Pancreas (tissue), 10 donors: ENCODE measurements around the gene ACOX3. TPM values are rescaled to one million over a fixed set of nuclear protein-coding genes. Genes with fewer than 3 reads are reported as not detected.
"Not testable (repeated sequence)": the region's sequence is repeated elsewhere in the genome, so short reads cannot be mapped to it uniquely, and the experiment has no call there.

ENCODE experiments used
- ATAC-seq, 4 donors: fragments of 200-7000 bp; cut with Tn5 transposase; one replicate each; pipeline versions ENCODE4 v1.8.0 to v1.9.1; 2020; ENCODE audit warnings: mild to moderate bottlenecking in 4 of 4, moderate library complexity in 4 of 4
- DNase-seq, 6 donors: peaks; one replicate each; pipeline ENCODE4 v3.0.0-alpha.2; 2020
- FAIRE-seq: peaks from 2 replicates; lab custom pipeline; 2012; peaks lifted over from hg19 to GRCh38; lab: Jason Lieb, UNC
- H3K27ac ChIP-seq, 4 donors: fragments of 200-600 bp; sonication (generic); 1 replicate in 3 of 4; 2 replicates in 1 of 4; pipeline versions ENCODE4 v1.5.0 to v1.8.0; 2020
- H3K27me3 ChIP-seq, 4 donors: fragments of 200-600 bp; one replicate each; pipeline ENCODE4 v1.8.0; 2021
- H3K36me3 ChIP-seq, 3 donors: fragments of 200-600 bp; sonication (generic) in 1 of 3; one replicate each; pipeline versions ENCODE4 v1.5.0 to v1.8.0; 2020 to 2021
- H3K4me1 ChIP-seq, 3 donors: fragments of 200-600 bp; one replicate each; pipeline ENCODE4 v1.8.0; 2021
- H3K4me3 ChIP-seq, 4 donors: fragments of 200-600 bp; sonication (generic) in 2 of 4; one replicate each; pipeline versions ENCODE4 v1.5.0 to v1.8.0; 2020 to 2021
- H3K9me3 ChIP-seq, 4 donors: fragments of 200-600 bp; one replicate each; pipeline ENCODE4 v1.8.0; 2021
- WGBS, 2 donors: extraction: QIAGEN DNeasy Blood & Tissue Kit; methylation state at CpG; one replicate each; pipeline ENCODE4 v1.1.7; 2013; 5-methylcytosine and 5-hydroxymethylcytosine counted together
- intact Hi-C, 3 donors: fragments of 100-400 bp; cut with DNase I; formaldehyde crosslinking; loops; one replicate each; pipeline versions ENCODE4 v1.11.1 to v1.14.2; 2022
- polyA plus RNA-seq, 2 donors: library from polyadenylated mRNA; stranded (reverse); fragments of 200-250 nt; gene quantifications; one replicate each; pipeline ENCODE4 v1.2.3, GENCODE V29; 2013
- total RNA-seq, 6 donors: library from RNA; stranded (reverse); fragmentation: NEBNext Ultra II Directional in 4 of 6; extraction: Animal tissue kit (Norgen Biotek cat#: 25700) in 4 of 6; gene quantifications; one replicate each; pipeline versions ENCODE4 v1.2.1 to v1.2.4, GENCODE V29; 2021 to 2023
- TF ChIP-seq, protein P1 (sequence below), 4 donors: fragments of 200-600 bp; sonication (generic) in 3 of 4; IDR thresholded peaks; one replicate each; pipeline versions ENCODE4 v1.5.0 to v1.8.0; 2021; ENCODE audit warnings: antibody characterized with exemption in 4 of 4
- donor health status: healthy with polysubstance abuse.
- donor health status: DM: no; HTN: no; CAD: no; lungs with moderate emphysema.
- donor health status: DM: no; HTN: no; CAD: no.
- donor health status: control.
- donor health status: control.
- donor health status: Bipolar disorder and iron deficiency.
- donor health status: DM: yes; HTN: yes; CAD: no.
- donor health status: DM: no; HTN: no; CAD: no.
- donor health status: DM: no; HTN: no; CAD: no.
- donor health status: DM: yes; HTN: yes; CAD: no.

ACOX3 gene
- total and polyA plus RNA-seq, 8 donors, result 16.1 to 24.8 (median 18.6) TPM

DNA sequence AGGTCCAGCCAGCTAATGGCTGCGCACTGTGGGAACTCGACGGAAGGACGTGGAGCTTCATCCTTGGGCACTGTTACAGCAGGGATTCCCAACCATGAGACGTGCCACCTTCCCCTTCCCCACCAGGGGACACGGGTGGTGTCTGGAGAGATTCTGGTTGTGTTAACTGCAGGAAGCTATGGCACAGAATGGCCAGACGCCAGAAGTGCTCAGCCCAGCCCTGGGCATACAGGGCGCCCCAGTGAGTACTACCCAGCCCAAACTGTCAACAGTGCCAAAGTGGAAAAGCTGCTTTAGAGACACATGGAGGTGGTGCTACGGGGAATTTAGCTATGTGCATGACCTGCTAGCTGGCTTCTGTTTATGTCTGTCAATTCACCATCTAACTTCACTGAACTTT, 32.8 kb downstream of the ACOX3 start:
- TF ChIP-seq, protein P1, sequence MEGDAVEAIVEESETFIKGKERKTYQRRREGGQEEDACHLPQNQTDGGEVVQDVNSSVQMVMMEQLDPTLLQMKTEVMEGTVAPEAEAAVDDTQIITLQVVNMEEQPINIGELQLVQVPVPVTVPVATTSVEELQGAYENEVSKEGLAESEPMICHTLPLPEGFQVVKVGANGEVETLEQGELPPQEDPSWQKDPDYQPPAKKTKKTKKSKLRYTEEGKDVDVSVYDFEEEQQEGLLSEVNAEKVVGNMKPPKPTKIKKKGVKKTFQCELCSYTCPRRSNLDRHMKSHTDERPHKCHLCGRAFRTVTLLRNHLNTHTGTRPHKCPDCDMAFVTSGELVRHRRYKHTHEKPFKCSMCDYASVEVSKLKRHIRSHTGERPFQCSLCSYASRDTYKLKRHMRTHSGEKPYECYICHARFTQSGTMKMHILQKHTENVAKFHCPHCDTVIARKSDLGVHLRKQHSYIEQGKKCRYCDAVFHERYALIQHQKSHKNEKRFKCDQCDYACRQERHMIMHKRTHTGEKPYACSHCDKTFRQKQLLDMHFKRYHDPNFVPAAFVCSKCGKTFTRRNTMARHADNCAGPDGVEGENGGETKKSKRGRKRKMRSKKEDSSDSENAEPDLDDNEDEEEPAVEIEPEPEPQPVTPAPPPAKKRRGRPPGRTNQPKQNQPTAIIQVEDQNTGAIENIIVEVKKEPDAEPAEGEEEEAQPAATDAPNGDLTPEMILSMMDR (IDR thresholded peaks at IDR 0.05), result no peak
- Histone ChIP-seq H3K27ac (no peak overlapping the region), H3K4me3 (no peak overlapping the region), H3K36me3 (peaks cover 0 to 19% (median 3%) of the 10 kb centered on the region in 3 donors), H3K9me3 (no peaks in the 10 kb centered on the region), H3K27me3 (no peaks in the 10 kb centered on the region), H3K4me1 (no peaks in the 10 kb centered on the region)
- DNase-seq, result no peak
- ATAC-seq, result peak in 1 of 4 donors; percentile 17
- intact Hi-C loops, result loop anchor here in 2 of 3 donors (5.0 kb wide), 1 partner anchor 165 kb away; no protein-coding TSS in a partner anchor
- WGBS, 2 donors, result 95 to 96% methylated on average over 9 of the region's 9 CpGs
- FAIRE-seq, result no peak

DNA sequence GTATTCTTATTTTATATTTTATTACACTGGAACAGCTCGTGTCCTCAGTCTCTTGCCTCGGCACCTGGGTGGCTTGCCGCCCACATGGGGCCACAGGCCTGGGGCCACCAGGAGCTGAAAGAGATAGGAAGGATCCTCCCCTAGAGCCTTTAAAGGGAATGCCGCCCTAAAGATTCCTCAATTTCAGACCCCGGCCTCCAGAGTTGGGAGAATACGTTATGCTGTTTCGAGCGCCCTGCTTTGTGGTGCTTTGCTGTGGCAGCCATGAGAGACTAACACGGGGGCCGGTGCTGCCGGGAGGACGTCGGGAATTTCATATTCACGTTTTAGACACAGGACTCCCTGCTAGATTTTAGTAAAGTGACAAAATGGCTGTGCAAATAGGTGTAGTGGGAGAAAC, 33.2 kb downstream of the ACOX3 start:
- no peaks in the 10 kb centered on the region for H3K9me3 ChIP-seq
- ATAC-seq (no peak), FAIRE-seq (no peak), DNase-seq (no peak)
- TF ChIP-seq, protein P1 (IDR thresholded peaks at IDR 0.05), result no peak
- 97 to 99% methylated on average over 14 of the region's 14 CpGs for WGBS, 2 donors
- H3K4me3 ChIP-seq, result no peak overlapping the region
- H3K27ac ChIP-seq, result no peak overlapping the region
- no peaks in the 10 kb centered on the region for H3K27me3 ChIP-seq
- H3K4me1 ChIP-seq, result no peaks in the 10 kb centered on the region
- peaks cover 0 to 19% (median 3%) of the 10 kb centered on the region in 3 donors for H3K36me3 ChIP-seq
- intact Hi-C loops, result loop anchor here in 2 of 3 donors (5.0 kb wide), 1 partner anchor 165 kb away; no protein-coding TSS in a partner anchor

DNA sequence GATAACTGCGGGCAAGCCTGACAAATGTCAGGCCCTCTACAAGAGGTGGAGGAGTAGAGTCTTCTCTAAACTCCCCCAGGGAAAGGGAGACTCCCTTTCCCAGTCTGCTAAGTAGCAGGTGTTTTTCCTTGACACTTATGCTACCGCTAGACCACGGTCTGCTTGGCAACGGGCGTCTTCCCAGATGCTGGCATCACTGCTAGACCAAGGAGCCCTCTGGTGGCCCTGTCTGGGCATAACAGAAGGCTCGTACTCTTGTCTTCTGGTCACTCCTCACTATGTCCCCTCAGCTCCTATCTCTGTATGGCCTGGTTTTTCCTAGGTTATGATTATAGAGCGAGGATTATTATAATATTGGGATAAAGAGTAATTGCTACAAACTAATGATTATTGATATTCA, 33.6 kb downstream of the ACOX3 start:
- not testable (repeated sequence) for H3K27ac ChIP-seq, H3K4me1 ChIP-seq, ATAC-seq, FAIRE-seq, H3K4me3 ChIP-seq, H3K27me3 ChIP-seq, H3K9me3 ChIP-seq
- peaks cover 0 to 19% (median 3%) of the 10 kb centered on the region in 3 donors for H3K36me3 ChIP-seq
- TF ChIP-seq, protein P1 (IDR thresholded peaks at IDR 0.05), result peak in 2 of 4 donors; percentile 15 to 22
- DNase-seq, result peak in 1 of 6 donors; percentile 44
- 81 to 84% methylated on average over 6 to 7 of the region's 7 CpGs for WGBS, 2 donors
- intact Hi-C loops, result loop anchor here in 2 of 3 donors (5.0 kb wide), 1 partner anchor 165 kb away; no protein-coding TSS in a partner anchor

DNA sequence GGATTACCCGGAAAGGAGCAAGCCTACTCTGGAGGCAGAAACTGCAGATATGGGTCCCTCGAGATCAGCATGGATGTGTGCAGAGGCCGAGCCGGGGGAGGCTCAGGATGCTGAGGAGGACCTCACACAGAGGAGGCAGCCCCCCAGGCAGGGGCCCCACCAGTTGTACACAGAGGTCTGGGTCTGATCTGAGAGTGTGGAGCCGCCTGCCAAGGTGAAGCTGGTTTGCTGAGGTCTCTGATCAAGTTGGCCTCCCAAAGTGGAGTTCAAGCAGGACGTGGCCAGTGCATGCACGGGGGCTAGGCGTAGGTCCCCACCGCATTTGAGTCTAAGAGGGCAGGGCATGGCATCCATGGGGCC, 35.0 kb downstream of the ACOX3 start:
- H3K4me1 ChIP-seq, result no peaks in the 10 kb centered on the region
- ATAC-seq, result no peak
- H3K27ac ChIP-seq, result no peak overlapping the region
- peaks cover 0 to 19% (median 3%) of the 10 kb centered on the region in 3 donors for H3K36me3 ChIP-seq
- TF ChIP-seq, protein P1 (IDR thresholded peaks at IDR 0.05), result no peak
- DNase-seq, result peak in 2 of 6 donors; percentile 39 to 54
- no peak overlapping the region for H3K4me3 ChIP-seq
- 90 to 93% methylated on average over 9 of the region's 9 CpGs for WGBS, 2 donors
- intact Hi-C loops, result loop anchor here in 2 of 3 donors (5.0 kb wide), 1 partner anchor 163 kb away; no protein-coding TSS in a partner anchor
- H3K9me3 ChIP-seq, result no peaks in the 10 kb centered on the region
- no peaks in the 10 kb centered on the region for H3K27me3 ChIP-seq
- FAIRE-seq, result no peak

DNA sequence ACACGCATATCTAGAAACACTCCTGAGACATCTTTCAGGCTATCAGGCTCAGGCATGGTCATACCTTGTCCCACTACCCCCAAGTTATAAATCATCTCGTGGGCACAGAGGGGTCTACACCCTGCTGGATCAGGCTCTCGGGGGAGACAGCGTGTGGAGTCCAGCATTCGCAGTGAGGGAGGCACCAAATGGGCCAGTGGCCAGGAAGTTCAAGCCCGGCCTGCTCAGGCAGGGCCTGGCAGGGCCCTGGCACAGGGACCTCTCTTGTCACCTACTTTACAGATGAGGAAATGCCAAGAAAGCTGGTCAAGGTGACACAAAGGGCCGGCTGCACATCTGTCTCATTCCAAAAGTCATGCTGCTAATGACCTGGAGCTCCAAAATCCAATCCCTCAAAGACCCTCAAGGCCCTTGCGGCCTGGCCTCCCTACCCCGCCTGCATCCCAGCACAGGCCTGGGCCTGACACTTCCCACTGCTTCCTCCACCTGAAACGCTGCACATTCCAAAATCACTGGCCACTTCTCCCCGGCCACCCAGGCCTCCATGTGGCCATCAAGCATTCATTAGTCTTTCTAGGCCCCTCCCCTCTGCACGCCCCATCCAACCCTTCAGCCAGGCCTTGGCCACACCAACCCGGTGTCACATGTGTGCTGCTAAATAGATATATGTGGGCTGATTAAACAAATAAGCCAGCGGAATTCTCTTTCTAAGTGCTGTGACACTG, 35.6 kb downstream of the ACOX3 start:
- no peaks in the 10 kb centered on the region for H3K27me3 ChIP-seq
- no peaks in the 10 kb centered on the region for H3K9me3 ChIP-seq
- intact Hi-C loops, result loop anchor here in 2 of 3 donors (5.0 kb wide), 1 partner anchor 163 kb away; no protein-coding TSS in a partner anchor
- no peak overlapping the region for H3K27ac ChIP-seq
- no peak for DNase-seq
- H3K36me3 ChIP-seq, result peaks cover 0 to 17% (median 3%) of the 10 kb centered on the region in 3 donors
- TF ChIP-seq, protein P1 (IDR thresholded peaks at IDR 0.05), result no peak
- H3K4me3 ChIP-seq, result no peak overlapping the region
- 76 to 80% methylated on average over 14 of the region's 14 CpGs for WGBS, 2 donors
- no peaks in the 10 kb centered on the region for H3K4me1 ChIP-seq
- ATAC-seq, result no peak
- FAIRE-seq, result no peak
